ENCODE measurements around the gene TUBA4B.
A peak's percentile ranks its signal among the peaks of the same experiment; 100 is the strongest.

Gene TUBA4B

DNA sequence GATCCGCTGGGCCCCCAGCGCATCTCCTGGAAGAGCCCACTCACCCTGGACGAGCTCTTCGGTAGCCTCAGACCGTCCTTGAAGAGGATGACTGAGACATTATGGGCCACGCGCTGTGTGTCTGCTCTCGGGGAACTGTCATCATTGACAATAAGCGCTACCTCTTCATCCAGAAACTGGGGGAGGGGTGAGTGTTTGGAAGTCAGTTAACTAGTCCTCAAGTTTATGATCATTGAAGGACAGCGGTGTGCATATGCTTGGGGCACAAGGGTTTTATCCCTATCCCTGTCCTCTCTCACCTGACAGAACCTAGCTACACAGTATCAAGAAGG, 7.2 kb upstream of the TUBA4B start:
- DNase-seq (ENCODE audit: low read depth in 1 of 2, low spot score in 1 of 2): no peak
- TF ChIP-seq SPI1 (IDR thresholded peaks at IDR 0.05; ENCODE audit: borderline replicate concordance, low read depth): no peak
- no peak for TF ChIP-seq POLR2AphosphoS5 (IDR thresholded peaks at IDR 0.05; ENCODE audit: low read depth)
- TF ChIP-seq, protein P1, sequence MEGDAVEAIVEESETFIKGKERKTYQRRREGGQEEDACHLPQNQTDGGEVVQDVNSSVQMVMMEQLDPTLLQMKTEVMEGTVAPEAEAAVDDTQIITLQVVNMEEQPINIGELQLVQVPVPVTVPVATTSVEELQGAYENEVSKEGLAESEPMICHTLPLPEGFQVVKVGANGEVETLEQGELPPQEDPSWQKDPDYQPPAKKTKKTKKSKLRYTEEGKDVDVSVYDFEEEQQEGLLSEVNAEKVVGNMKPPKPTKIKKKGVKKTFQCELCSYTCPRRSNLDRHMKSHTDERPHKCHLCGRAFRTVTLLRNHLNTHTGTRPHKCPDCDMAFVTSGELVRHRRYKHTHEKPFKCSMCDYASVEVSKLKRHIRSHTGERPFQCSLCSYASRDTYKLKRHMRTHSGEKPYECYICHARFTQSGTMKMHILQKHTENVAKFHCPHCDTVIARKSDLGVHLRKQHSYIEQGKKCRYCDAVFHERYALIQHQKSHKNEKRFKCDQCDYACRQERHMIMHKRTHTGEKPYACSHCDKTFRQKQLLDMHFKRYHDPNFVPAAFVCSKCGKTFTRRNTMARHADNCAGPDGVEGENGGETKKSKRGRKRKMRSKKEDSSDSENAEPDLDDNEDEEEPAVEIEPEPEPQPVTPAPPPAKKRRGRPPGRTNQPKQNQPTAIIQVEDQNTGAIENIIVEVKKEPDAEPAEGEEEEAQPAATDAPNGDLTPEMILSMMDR (IDR thresholded peaks at IDR 0.05; ENCODE audit: insufficient read depth, low read length): no peak
- TF ChIP-seq, protein P2, sequence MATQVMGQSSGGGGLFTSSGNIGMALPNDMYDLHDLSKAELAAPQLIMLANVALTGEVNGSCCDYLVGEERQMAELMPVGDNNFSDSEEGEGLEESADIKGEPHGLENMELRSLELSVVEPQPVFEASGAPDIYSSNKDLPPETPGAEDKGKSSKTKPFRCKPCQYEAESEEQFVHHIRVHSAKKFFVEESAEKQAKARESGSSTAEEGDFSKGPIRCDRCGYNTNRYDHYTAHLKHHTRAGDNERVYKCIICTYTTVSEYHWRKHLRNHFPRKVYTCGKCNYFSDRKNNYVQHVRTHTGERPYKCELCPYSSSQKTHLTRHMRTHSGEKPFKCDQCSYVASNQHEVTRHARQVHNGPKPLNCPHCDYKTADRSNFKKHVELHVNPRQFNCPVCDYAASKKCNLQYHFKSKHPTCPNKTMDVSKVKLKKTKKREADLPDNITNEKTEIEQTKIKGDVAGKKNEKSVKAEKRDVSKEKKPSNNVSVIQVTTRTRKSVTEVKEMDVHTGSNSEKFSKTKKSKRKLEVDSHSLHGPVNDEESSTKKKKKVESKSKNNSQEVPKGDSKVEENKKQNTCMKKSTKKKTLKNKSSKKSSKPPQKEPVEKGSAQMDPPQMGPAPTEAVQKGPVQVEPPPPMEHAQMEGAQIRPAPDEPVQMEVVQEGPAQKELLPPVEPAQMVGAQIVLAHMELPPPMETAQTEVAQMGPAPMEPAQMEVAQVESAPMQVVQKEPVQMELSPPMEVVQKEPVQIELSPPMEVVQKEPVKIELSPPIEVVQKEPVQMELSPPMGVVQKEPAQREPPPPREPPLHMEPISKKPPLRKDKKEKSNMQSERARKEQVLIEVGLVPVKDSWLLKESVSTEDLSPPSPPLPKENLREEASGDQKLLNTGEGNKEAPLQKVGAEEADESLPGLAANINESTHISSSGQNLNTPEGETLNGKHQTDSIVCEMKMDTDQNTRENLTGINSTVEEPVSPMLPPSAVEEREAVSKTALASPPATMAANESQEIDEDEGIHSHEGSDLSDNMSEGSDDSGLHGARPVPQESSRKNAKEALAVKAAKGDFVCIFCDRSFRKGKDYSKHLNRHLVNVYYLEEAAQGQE (IDR thresholded peaks at IDR 0.05; ENCODE audit: insufficient replicate concordance, low read depth): no peak
- TF ChIP-seq GABPA (IDR thresholded peaks at IDR 0.05; ENCODE audit: low read depth): no peak
- Histone ChIP-seq H3K27ac (replicated peaks) (peak overlapping the region; percentile 85), H3K4me3 (replicated peaks; ENCODE audit: insufficient read depth, low read length) (peak overlapping the region; percentile 87), H3K27me3 (ENCODE audit: insufficient read depth, poor library complexity, severe bottlenecking) (no peaks in the 10 kb centered on the region)

GRCh38 chr2:219246559-219246958, 6.5 kb upstream of the TUBA4B start:
- Histone ChIP-seq H3K4me3 (replicated peaks; ENCODE audit: insufficient read depth, low read length) (no peak overlapping the region), H3K27ac (replicated peaks) (no peak overlapping the region), H3K27me3 (ENCODE audit: insufficient read depth, poor library complexity, severe bottlenecking) (no peaks in the 10 kb centered on the region)
- no peak for DNase-seq (ENCODE audit: low read depth in 1 of 2, low spot score in 1 of 2)
- TF ChIP-seq GABPA (IDR thresholded peaks at IDR 0.05; ENCODE audit: low read depth) (no peak), POLR2AphosphoS5 (IDR thresholded peaks at IDR 0.05; ENCODE audit: low read depth) (no peak), SPI1 (IDR thresholded peaks at IDR 0.05; ENCODE audit: borderline replicate concordance, low read depth) (no peak)
- TF ChIP-seq, protein P2 (IDR thresholded peaks at IDR 0.05; ENCODE audit: insufficient replicate concordance, low read depth): no peak
- TF ChIP-seq, protein P1 (IDR thresholded peaks at IDR 0.05; ENCODE audit: insufficient read depth, low read length): no peak

GRCh38 chr2:219247678-219248642, 5.1 kb upstream of the TUBA4B start:
- Histone ChIP-seq H3K4me3 (replicated peaks; ENCODE audit: insufficient read depth, low read length) (no peak overlapping the region; the same call in 1 of the 2 replicates), H3K27me3 (ENCODE audit: insufficient read depth, poor library complexity, severe bottlenecking) (no peaks in the 10 kb centered on the region), H3K27ac (replicated peaks) (peak overlapping the region; percentile 84)
- DNase-seq (ENCODE audit: low read depth in 1 of 2, low spot score in 1 of 2): peak in 1 of 2 experiments; percentile 86
- TF ChIP-seq GABPA (IDR thresholded peaks at IDR 0.05; ENCODE audit: low read depth): peak; percentile 66
- TF ChIP-seq SPI1 (IDR thresholded peaks at IDR 0.05; ENCODE audit: borderline replicate concordance, low read depth): peak; percentile 74; the same call in 1 of the 2 replicates
- TF ChIP-seq, protein P2 (IDR thresholded peaks at IDR 0.05; ENCODE audit: insufficient replicate concordance, low read depth): no peak
- TF ChIP-seq, protein P1 (IDR thresholded peaks at IDR 0.05; ENCODE audit: insufficient read depth, low read length): no peak
- TF ChIP-seq POLR2AphosphoS5 (IDR thresholded peaks at IDR 0.05; ENCODE audit: low read depth): peak; percentile 88
